ENCODE results near the gene DCXR.

Gene DCXR

DNA sequence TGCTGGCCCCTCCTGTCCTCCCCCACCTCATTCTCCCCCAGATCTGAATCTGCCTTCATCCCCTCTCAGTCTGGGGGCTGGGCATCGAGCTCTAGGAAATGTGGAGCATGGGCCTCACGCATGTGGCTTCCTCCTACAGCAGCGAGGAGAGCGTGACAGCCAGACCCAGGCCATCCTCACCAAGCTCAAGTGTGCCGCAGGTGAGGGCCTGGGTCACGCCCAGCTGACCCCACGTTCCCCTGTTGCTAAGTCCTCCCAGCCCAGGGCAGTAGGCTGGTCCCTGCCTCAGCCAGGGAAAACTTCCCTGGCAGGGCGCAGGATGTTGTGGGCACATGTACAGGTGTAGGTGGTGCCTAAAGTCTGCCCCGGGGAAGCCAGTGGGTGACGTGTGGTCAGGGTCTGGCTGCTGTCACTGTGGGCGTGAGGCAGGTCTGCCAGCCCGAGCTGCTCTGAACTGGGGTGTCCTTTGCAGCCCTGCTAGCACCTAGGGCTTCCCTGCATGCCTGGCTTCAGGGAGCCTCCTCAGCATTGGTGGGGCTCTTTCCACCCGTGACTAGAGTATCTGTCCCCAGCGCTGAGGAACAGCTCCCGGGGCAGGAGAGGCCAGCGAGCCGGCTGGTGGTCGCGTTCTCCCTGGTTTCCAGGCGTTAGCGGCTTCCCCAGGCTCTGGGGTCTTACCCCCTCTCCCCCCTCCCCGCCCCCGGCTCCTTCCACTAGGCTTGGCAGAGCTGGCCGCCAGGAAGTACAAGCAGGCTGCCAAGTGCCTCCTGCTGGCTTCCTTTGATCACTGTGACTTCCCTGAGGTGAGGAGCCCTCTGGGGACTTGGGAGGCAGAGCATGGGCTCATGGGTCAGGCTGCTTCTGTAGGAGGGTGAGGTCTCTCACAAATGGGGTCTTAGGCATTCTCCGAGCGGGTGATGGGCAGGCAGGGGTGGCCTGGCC lies 17.8 kb upstream of the DCXR start:
- DNase-seq (ENCODE audit: low read depth in 2 of 2) = no peak

DNA sequence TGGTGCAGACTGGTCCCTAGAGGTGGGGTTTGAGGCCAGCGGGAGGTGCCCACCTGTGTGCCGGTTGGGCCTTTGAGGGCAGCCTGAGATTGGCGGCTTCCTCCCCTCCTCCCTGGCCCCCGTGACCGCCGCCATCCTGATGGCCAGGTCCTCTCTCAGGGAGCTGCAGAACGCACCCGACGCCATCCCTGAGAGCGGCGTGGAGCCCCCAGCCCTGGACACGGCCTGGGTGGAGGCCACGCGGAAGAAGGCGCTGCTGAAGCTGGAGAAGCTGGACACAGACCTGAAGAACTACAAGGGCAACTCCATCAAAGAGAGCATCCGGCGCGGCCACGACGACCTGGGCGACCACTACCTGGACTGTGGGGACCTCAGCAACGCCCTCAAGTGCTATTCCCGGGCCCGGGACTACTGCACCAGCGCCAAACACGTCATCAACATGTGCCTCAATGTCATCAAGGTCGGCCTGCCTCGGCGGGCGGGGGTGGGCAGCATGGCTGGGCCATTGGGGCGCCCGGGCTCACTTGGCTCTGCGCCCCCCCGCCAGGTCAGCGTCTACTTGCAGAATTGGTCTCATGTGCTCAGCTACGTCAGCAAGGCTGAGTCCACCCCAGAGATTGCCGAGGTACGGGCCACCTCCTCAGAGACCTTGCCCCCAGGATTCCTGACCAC lies 17.0 kb upstream of the DCXR start:
- DNase-seq (ENCODE audit: low read depth in 2 of 2) = no peak

DNA sequence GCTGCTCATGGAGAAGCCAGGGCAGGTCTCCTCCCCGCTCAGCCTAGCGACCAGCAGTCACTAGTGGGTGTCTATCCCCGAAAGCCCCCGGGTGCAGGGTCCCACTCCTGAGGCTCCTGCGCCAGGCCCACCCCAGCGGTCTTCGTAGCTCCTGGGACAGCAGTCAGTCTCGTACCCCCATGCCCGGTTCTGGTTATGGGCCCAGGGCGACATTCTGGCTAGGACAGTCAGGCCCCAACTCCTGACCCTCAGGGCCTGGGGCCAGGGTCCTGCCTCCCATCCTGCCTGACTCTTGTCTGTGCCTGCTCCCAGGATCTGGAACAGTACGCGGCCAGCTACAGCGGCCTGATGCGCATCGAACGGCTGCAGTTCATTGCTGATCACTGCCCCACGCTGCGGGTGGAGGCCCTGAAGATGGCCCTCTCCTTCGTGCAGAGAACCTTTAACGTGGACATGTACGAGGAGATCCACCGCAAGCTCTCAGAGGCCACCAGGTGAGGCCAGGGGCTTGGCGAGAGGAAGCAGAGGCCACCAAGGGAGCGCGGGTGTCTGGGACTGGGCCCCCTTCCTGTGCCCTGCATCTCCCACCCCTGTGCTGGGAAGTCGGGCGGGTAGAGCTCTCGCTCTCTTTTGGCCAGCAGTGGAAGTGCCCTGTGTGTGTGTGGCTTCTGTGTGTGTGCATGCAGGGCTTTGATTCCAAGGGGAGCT lies 16.2 kb upstream of the DCXR start:
- DNase-seq (ENCODE audit: low read depth in 2 of 2) = no peak

DNA sequence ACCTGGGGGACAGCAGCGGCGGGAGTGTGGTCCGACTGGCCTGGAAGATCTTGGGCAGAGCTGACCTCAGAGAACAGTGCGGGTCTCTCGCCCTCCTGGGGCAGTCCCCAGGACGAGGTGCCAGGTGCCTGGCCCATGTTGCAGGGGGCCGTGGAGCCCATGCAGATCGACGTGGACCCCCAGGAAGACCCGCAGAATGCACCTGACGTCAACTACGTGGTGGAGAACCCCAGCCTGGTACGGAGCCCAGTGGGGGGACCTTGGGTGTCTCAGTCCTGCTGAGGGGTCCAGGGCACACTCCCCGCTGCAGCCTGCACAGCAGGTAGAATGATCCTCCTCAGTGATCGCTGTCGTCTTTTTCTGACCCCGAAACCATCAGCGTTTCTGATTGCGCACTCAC lies 15.6 kb upstream of the DCXR start:
- DNase-seq (ENCODE audit: low read depth in 2 of 2) = no peak

DNA sequence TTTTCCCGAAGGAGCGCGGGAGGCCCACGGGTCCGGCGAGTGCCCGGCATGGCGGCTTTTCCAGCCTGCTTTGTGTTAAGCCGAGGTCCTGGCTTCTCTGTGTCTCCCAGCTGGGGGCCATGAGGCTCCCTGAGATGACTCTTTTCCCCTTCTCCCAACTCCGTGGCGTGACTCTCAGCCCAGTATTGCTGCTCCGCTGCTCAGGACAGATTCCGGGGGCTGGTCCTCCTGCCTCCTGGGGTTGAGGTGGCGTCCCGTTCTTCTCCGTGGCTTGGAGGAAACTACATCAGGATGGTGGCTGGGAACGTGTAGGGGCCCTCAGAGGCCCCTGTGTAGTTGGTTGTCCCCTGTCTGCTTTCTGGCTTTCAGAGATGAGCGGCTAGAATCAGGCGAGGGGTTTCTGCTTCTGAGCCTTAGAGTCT lies 15.2 kb upstream of the DCXR start:
- DNase-seq (ENCODE audit: low read depth in 2 of 2) = no peak

DNA sequence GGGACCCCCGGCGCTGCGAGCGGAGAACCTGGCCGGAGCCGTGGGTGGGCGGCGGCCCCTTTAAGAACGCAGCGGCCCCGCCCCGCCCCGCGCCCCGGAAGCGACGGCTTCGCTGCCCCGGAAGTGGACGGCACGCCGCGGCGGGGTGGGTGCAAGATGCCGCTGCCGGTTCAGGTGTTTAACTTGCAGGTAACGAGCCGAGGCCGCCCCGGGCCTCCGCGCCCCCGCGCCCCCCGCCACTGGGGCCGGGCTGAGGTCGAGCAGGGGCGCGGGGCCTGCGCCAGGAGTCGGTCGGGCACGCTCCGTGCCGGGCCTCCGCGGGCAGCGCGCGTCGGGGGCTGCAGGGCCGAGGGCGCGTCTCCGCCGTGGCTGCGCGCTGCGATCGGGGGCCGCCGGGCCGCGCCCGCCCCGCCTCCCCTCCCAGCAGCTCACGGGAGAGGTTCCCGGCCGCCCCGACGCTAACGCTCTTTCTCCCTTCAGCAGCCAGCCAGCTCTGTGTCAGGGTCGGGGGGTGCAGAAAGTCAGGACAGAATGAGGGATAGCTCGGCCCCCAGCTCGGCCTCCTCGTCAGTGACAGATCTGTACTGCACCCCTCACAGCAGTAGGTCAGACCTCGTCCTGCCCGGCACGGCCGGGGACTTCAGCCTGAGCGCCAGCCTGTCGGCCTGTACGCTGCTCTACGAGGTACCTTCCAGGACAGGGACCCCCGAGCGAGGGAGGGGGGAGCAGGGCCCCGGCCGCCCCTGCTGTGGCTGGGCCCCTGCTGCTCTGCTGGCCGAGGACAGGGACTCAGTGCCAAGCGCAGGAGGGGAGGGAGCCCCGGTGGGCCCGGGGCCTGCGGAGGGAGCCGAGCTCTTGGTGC lies 14.5 kb upstream of the DCXR start, which contains the start of the genes GPS1 and RFNG:
Gene GPS1 (plus strand): TSS at position 123 of the 862 bp plus-strand sequence. CDS start 34 bp downstream, at position 157.
Gene RFNG (minus strand): TSS at position 36 of the 862 bp plus-strand sequence. CDS start 45 bp downstream, outside the sequence.
- peak; percentile 53 to 81 for DNase-seq (ENCODE audit: low read depth in 2 of 2)

DNA sequence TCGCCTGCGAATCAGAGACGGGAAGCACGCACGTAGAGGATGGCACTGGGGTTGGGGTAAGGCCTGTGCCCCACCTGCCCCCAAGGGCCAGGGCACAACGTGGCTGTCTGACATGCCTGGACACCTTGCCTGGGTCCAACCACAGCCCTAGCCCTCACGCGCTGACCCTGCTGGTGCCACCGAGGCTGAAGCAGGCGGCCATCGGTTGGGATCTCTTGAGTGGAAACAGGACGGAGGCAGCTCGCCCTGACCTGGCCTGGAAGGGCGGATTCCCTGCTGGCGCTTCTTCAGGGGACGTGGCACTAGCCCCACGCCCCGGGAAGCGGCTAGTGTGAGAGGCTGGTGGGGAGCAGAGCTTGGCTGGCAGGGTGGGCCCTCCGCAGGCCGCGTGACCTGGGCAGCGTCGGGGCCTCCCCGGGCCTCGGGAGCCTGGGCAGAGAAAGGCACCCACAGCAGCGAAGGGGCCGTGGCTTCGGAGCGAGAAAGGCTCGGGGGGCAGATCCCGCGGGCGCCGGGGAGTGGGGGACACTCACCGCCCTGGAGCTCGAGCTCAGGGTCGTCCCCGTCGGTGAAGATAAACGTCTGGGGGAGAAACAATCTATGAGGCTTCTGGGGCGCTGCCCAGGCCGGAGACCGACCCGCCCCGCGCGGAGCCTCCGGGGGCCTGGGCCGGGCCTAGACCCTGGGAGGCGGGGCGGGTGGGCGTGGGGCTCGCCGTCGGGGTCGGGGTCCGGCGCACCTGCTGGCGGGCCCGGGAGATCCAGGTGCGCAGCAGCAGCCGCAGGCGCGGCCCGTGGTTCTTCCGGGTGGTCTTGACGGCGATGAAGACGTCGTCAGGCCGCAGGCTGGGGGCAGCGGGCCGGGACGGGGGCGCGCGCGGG lies 13.5 kb upstream of the DCXR start:
- no peak for DNase-seq (ENCODE audit: low read depth in 2 of 2)

DNA sequence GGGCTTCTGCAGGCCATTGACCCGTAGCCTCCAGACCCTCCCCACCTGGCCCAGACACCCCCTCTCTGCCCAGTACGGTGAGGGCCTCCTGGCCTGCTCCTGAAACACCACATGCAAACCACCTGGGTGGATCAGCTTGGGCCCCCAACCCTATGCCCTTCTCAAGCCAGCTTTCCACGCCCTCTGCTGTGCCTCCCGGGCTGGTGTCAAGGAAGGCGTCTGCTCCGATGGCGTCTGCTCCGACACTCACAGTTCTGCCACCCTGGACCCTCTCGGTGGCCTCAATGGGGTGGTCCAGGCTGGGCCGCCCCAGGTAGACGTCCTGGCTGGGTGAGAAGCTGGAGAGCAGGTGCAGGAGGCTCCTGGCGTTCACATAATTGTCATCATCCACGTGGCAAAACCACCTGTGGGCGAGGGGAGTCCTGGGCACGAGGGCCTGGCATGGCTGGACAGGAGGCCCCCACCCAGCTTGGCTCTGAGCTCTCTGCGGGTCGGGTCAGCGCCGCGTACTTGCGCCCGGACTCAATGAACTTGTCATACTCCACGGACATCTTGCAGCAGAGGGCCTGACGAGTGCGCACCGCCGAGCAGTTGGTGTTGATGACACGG lies 12.8 kb upstream of the DCXR start:
- DNase-seq (ENCODE audit: low read depth in 2 of 2) = no peak

DNA sequence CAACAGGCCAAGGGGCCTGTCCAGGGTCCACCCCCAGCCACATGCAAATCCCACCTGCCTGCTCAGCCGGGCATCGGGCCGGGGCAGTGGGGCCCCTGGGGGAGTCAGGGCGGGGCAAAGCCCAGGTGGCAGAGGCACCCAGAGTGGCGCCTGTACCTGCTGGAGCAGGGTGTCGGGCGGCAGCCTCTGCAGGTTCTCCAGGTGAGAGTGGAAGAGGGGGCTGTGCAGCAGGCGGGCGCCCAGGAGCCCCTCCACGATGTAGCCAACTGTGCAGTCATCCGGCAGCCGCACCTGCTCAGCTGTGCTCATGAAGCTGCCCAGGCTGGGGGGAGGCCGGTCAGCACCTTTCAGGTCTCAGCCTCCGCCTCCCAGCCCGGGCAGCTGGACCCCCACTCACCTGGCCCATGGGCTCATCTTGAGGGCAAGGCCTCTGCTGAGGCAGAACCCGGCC lies 12.0 kb upstream of the DCXR start:
- no peak for DNase-seq (ENCODE audit: low read depth in 2 of 2)

DNA sequence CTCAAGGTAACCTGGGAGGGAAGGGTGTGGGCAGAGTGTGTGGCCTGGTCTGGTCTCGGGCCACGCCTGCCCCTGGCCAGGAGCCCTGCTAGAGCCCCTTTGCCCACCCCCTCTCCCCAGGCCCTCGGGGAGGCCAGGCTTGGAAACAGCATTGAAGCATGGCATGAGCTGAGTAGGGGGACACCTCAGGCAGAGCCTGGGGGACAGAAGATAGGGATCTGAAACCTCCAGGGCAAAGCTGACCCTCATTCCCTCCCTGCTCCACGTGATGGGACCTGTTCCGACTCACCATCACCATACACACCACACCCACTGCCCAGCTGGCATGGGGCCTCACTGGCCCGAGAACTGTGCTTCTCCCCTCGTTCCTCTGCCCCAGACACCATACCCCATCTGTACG lies 11.6 kb upstream of the DCXR start:
- DNase-seq (ENCODE audit: low read depth in 2 of 2) = no peak

DNA sequence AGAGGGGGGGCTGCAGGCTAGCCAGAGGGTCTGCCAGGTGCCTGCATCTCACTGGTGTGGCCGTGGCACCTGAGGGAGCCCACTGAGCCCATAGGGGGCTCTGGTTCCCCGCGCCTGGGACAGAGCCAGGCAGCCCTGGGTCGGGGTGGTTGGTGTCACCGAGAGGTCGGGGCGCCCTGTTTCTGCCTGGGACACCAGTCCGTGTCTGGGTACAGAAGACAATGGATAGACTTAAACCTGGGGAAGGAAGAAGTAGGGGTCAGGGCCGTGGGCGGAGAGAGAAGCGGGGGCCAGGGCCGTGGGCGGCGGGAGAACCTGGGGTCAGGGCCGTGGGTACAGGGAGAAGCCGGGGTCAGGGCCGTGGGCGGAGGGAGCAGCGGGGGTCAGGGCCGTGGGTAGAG lies 11.1 kb upstream of the DCXR start:
- no peak for DNase-seq (ENCODE audit: low read depth in 2 of 2)

DNA sequence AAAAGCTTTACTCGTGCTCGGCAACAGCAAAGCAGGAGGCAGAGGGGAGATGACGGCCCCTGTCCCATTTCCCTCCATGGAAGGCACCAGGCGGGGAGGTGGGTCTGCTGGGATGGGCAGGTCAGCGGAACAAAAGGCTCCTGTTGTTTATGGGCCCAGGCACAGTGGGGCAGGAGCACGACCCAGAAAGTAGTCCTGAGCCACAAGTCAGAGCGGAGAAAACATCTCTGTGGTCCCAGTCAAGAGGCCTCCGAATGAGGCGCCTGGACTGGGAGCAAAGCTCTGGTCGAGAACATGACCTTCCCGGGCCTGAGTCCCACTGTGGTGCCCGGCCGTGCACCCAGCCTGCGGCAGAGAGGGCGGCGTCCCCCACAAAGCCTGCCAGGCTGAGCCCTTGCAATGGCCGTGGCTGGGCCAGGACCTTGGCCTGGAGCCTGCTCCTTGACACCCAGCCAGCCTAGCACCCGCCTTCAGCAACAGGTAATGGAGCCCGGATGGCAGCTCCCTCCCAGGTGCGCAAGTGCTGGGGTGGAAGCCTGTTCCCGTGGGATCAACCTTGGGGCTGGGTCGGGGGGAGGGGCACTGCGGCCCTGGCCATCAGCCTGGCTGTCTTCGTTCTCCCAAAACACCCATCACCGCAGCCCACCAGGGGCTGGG lies 10.5 kb upstream of the DCXR start:
- no peak for DNase-seq (ENCODE audit: low read depth in 2 of 2)

DNA sequence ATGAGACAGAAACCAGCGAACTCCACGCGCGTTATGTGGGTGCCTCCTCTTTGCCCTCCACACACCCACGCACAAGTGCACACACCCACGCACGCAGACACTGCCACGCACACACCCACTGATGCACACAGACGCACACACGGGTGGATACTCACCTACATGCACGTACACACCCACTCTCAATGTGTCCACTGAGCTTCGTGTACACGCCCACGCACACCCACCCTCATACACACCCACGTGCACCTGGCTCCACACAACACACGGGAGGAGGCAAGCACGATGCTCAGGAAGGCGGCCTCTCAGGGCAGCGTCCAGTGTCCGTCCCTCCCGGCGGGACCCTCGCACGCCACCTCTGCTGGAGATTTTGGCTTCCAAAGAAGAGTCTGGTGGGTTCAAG lies 9.9 kb upstream of the DCXR start:
- no peak for DNase-seq (ENCODE audit: low read depth in 2 of 2)

DNA sequence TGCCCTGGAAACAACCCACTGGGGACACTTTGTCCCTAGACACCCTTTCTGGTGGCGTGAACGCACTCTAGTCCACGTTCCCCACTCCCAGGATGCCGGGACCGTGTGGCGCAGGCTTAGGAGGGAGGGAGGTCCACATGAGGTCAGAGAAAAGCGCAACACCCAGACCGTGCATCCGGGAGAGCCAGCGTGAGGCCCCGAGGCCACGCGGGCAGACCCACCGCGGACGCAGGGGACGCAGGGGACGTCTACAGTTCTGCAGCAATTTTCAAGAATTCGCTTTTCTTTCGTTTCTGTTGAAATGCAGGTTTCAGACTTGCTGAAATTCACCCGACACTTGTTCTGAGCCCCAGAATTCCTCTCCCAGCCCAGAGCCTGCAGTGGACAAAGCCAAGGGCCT lies 9.4 kb upstream of the DCXR start:
- no peak for DNase-seq (ENCODE audit: low read depth in 2 of 2)

DNA sequence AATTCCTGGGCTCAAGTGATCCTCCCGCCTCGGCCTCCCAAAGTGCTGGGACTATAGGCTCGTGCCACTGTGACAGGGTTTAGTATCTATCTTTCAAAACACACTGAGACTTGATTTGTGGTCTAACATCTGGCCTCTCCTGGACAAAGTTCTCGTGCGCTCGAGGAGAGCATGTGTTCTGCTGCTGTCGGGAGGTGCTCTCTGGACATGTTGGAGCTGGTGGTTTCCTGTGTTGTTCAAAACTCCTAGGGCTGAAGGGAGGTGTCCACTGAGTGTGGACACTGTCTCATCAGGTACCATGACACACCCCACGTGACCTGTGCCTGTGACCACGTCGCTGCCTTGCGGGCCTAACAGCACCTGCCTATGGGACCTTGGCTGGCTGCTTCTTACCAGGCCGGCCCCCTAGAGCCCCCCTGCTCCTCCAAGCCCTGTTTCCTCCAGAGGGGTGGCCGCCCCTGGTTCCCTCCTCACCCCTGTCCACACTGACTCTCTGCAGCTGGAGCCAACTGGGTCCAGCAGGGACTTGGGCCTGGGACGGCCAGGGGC lies 8.5 kb upstream of the DCXR start:
- DNase-seq (ENCODE audit: low read depth in 2 of 2) = no peak

DNA sequence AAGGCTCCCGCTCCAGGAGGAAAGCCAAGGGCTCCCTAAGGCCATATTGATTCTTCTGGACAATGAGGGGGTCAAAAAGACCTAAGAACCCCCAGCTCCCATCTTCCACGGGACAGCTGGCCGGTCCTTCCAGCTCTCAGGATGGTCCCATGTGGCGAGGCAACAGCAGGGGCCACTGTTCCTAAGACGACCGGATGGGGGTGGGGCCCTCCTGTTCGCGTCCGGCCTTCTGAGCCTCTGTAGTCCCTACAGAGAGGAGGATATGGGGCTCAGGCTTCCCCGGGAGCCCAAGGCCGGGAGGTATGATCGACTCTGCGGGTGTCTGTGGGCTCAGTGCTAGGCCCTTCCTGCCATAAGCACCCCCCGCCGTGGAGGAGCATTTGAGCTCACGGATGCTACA lies 6.0 kb upstream of the DCXR start:
- no peak for DNase-seq (ENCODE audit: low read depth in 2 of 2)

DNA sequence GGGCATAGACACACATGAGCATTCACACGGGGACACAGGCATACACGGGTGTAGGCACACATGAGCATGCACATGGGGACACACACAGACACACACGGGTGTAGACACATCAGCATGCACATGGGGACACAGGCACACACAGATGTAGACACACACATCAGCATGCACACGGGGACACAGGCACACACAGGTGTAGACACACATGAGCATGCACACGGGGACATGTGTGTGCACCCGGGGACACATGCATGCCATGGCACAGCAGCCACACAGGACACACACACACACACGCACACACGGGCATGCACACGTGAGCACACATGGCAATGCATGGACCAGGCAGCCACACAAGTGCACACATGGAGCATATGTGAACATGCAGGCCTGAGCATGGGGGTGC lies 5.2 kb upstream of the DCXR start:
- no peak for DNase-seq (ENCODE audit: low read depth in 2 of 2)

DNA sequence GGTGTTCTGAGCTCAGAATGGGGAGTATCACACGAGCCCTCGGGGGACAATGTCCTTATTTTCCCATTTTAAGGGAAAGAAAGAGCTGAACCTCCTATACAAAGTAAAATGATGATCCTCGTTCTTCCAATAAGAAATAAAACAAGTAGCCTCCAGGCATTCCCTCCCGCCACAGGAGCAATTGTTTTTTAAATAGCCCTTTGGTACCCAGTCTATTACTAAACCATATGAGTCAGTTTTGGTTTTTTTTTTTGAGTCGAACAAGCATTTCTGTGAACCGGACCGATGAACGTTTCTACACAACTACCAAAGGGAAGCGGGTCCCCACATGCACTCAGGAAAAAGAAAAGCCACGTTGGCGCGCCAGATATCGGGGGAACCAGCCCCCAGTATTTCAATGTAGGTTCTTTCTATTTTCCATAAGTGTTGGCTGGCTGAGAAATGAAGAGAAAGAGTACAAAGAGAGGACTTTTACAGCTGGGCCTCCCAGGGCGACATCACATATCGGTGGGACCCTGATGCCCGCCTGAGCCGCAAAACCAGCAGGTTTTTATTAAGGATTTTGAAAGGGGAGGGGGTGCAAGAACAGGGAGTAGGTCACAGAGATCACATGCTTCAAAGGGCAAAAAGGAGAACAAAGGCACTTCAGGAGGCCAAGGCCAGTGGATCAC lies 3.8 kb upstream of the DCXR start:
- no peak for DNase-seq (ENCODE audit: low read depth in 2 of 2)

Measured in stimulated activated CD8-positive, alpha-beta memory T cell treated with anti-CD3 and anti-CD28 coated beads, Interleukin-7, amount 100 ng/mL, for 4 hours (primary cell).